Transverse colon (tissue), 4 donors: ENCODE data around the gene TENT5C. TPM values are rescaled to one million over a fixed set of nuclear protein-coding genes. Genes with fewer than 3 reads are reported as not detected.
A peak's percentile ranks its signal among the peaks of the same experiment; 100 is the strongest.

Source experiments
- DNase-seq: peaks from one replicate; pipeline ENCODE4 v3.0.0-alpha.2; 2019
- H3K27ac ChIP-seq, 4 donors: fragments of 200-600 bp; sonication (generic); 2 replicates each; pipeline ENCODE4 v1.5.1; 2016 to 2018; ENCODE audit warnings: inconsistent platforms in 4 of 4
- H3K27me3 ChIP-seq: fragments of 200-600 bp; sonication (generic); 2 replicates; pipeline ENCODE4 v1.5.1; 2017; ENCODE audit warnings: inconsistent platforms
- H3K36me3 ChIP-seq, 4 donors: fragments of 200-600 bp; sonication (generic); 2 replicates each; pipeline ENCODE4 v1.5.1; 2017 to 2019; ENCODE audit warnings: inconsistent platforms in 4 of 4
- H3K4me1 ChIP-seq, 4 donors: fragments of 200-600 bp; sonication (generic); 2 replicates each; pipeline ENCODE4 v1.5.1; 2017 to 2020; ENCODE audit warnings: inconsistent platforms in 4 of 4
- H3K4me3 ChIP-seq, 4 donors: fragments of 200-600 bp; sonication (generic); 1 replicate in 1 of 4; 2 replicates in 3 of 4; pipeline versions ENCODE4 v1.5.1 to v1.6.1; 2017 to 2019; ENCODE audit warnings: inconsistent platforms in 4 of 4
- H3K9me3 ChIP-seq, 2 donors: fragments of 200-600 bp; sonication (generic); 2 replicates each; pipeline ENCODE4 v1.5.1; 2017 to 2019; ENCODE audit warnings: inconsistent platforms in 2 of 2
- EP300 ChIP-seq: sonication (generic); formaldehyde crosslinking; IDR thresholded peaks from one replicate; pipeline ENCODE4 v1.6.1; 2017; ENCODE audit warnings: antibody characterized with exemption, low read depth
- POLR2A ChIP-seq: fragments of 450-650 bp; IDR thresholded peaks from one replicate; pipeline ENCODE4 v1.6.1; 2016; ENCODE audit warnings: antibody characterized with exemption, mild to moderate bottlenecking, moderate library complexity
- POLR2AphosphoS5 ChIP-seq, 3 donors: sonication (generic); formaldehyde crosslinking; IDR thresholded peaks; one replicate each; pipeline ENCODE4 v1.6.1; 2016; ENCODE audit warnings: antibody characterized with exemption in 3 of 3
- WGBS, 2 donors: methylation state at CpG; one replicate each; pipeline ENCODE4 v1.1.5; 2018; ENCODE audit warnings: low coverage in 1 of 2; 5-methylcytosine and 5-hydroxymethylcytosine counted together
- in situ Hi-C, 4 donors: fragments of 200-750 bp; cut with MboI; loops; one replicate each; pipeline versions ENCODE4 v1.15.0 to v1.15.1; 2017; ENCODE audit warnings: low sequenced_read_pairs in 3 of 4, low pct_ligation_motif_present in 1 of 4, low pct_unique_long_range_greater_than_20kb in 1 of 4
- intact Hi-C: fragments of 100-400 bp; cut with DNase I; formaldehyde crosslinking; loops from one replicate; pipeline ENCODE4 v1.15.1; 2023; ENCODE audit warnings: low total_unique reads
- total RNA-seq, 4 donors: library from RNA; depleted of rRNA; stranded (reverse); fragments of >200 nt; gene quantifications; one replicate each; pipeline ENCODE4 v1.1.0, GENCODE V29; 2016
- TF ChIP-seq, protein P1 (sequence below), 5 experiments: fragments of 200-600 bp in 3 of 5; fragments of 450-650 bp in 2 of 5; sonication (generic) in 3 of 5; IDR thresholded peaks; 1 replicate in 2 of 5; 2 replicates in 3 of 5; pipeline ENCODE4 v1.5.1; 2016 to 2017; ENCODE audit warnings: antibody characterized with exemption in 5 of 5, inconsistent platforms in 3 of 5, mild to moderate bottlenecking in 2 of 5, moderate library complexity in 1 of 5

The TENT5C gene
- total RNA-seq, 4 donors from 2014 or later = 3.4 to 30.8 (median 18.1) TPM

DNA sequence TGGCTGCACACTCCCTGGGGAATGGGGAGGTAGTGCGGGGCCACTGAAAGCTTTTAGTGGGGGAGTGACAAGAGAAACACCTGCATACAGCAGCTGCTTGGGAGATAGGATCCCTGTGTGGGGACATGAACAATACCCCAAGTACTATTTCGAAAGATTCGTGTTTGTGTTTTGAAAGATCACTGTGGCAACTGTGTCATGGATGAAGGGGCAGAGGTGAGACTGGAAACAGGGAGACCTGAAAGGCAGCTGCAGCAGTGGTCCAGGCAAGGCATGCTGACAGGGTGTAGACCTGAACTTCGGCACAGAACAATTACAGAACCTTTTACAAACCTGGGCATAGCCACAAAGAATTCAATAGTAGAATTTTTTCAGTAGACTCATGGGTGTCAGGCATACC lies 32.9 kb downstream of the TENT5C start:
- H3K4me1 ChIP-seq = no peaks in the 10 kb centered on the region
- H3K27me3 ChIP-seq = no peaks in the 10 kb centered on the region
- in situ Hi-C loops = no loop called here
- H3K9me3 ChIP-seq = no peaks in the 10 kb centered on the region
- H3K27ac ChIP-seq = peak overlapping the region in 2 of 4 donors; percentile 37 to 44
- H3K36me3 ChIP-seq = no peaks in the 10 kb centered on the region
- intact Hi-C loops = no loop called here
- WGBS, 2 donors = 72 to 76% methylated on average over 4 of the region's 4 CpGs
- TF ChIP-seq EP300 (no peak), POLR2AphosphoS5 (IDR thresholded peaks at IDR 0.05) (peak in 1 of 3 donors; percentile 60)
- peak; percentile 42 for DNase-seq
- no peak overlapping the region for H3K4me3 ChIP-seq

DNA sequence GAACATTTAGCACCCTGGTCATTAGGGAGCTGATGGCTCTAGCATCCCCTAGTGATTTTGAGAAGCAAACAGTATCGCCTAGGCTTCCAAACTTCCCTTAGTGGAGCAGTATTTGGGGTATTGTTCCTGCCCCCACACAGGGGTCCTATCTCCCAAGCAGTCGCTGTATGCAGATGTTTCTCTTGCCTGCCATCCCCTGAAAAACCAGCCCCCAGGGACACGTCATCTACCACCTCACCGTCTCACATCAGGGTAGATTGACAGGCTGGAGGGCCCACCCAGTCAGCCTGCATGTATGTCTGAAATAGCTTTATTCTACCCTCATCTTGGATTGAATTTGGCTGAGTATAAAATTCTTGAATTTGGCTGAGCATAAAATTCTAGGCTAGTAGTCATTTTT lies 33.9 kb downstream of the TENT5C start:
- intact Hi-C loops (no loop called here), in situ Hi-C loops (no loop called here)
- no peaks in the 10 kb centered on the region for H3K9me3 ChIP-seq
- no peak overlapping the region for H3K4me3 ChIP-seq
- DNase-seq = peak; percentile 2
- H3K36me3 ChIP-seq = no peaks in the 10 kb centered on the region
- TF ChIP-seq, protein P1, sequence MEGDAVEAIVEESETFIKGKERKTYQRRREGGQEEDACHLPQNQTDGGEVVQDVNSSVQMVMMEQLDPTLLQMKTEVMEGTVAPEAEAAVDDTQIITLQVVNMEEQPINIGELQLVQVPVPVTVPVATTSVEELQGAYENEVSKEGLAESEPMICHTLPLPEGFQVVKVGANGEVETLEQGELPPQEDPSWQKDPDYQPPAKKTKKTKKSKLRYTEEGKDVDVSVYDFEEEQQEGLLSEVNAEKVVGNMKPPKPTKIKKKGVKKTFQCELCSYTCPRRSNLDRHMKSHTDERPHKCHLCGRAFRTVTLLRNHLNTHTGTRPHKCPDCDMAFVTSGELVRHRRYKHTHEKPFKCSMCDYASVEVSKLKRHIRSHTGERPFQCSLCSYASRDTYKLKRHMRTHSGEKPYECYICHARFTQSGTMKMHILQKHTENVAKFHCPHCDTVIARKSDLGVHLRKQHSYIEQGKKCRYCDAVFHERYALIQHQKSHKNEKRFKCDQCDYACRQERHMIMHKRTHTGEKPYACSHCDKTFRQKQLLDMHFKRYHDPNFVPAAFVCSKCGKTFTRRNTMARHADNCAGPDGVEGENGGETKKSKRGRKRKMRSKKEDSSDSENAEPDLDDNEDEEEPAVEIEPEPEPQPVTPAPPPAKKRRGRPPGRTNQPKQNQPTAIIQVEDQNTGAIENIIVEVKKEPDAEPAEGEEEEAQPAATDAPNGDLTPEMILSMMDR (IDR thresholded peaks at IDR 0.05) = no peak
- TF ChIP-seq EP300 (no peak), POLR2AphosphoS5 (IDR thresholded peaks at IDR 0.05) (no peak), POLR2A (no peak)
- H3K4me1 ChIP-seq = no peaks in the 10 kb centered on the region
- H3K27me3 ChIP-seq = no peaks in the 10 kb centered on the region
- WGBS, 2 donors = 87% methylated on average over 4 of the region's 4 CpGs; no CpG with 5 or more reads in 1 of the 2 donors
- no peak overlapping the region for H3K27ac ChIP-seq

DNA sequence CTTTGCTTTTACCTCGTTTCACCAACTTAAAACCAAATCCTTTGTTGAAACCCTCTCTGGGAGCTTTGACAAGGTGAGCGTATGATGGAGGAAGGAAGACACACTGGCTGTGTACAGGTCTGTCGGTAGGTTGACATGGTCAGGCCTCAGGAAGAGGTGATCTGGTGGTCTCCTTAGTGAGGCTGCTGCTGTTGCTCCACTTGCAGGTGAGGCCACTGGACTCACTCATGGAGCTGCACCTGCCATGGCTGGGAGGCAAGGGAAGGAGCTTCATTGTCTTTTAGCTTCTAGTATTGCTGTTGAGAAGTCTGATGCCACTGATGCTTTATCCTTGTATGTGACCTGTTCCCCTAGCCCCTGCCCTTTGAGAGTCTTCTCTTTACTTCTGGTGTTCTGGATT lies 35.7 kb downstream of the TENT5C start:
- in situ Hi-C loops = no loop called here
- intact Hi-C loops = no loop called here
- TF ChIP-seq POLR2AphosphoS5 (IDR thresholded peaks at IDR 0.05) (no peak), POLR2A (no peak), EP300 (no peak)
- TF ChIP-seq, protein P1 (IDR thresholded peaks at IDR 0.05) = no peak
- WGBS, 2 donors = 89% methylated on average over 3 of the region's 3 CpGs; no CpG with 5 or more reads in 1 of the 2 donors
- DNase-seq = no peak
- Histone ChIP-seq H3K4me3 (no peak overlapping the region), H3K36me3 (no peaks in the 10 kb centered on the region), H3K27ac (peak overlapping the region in 1 of 4 donors; percentile 21), H3K9me3 (no peaks in the 10 kb centered on the region), H3K27me3 (no peaks in the 10 kb centered on the region), H3K4me1 (peaks cover 0 to 5% (median 2%) of the 10 kb centered on the region in 4 donors)

DNA sequence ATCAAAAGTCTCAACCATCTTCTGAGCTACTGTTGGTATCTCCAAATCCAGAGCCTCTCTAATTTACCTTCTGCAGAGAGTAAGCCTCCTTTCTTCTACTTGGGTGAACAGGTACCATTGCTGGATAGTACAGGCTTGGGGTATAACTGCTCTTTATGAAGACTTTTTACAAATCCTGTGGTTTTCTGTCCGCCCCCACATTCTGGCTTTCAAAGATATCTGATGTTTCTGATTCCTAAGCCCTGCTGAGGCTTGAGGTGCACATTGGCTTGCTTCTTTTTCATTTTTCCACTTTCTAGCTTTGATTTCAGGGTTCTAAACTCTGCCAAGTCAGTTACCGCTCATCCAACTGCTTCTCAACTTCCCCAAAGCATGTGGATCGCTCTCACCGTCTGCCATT lies 37.1 kb downstream of the TENT5C start:
- intact Hi-C loops (no loop called here), in situ Hi-C loops (no loop called here)
- no peak overlapping the region for H3K4me3 ChIP-seq
- H3K27ac ChIP-seq = peak overlapping the region in 1 of 4 donors; percentile 60
- no peaks in the 10 kb centered on the region for H3K27me3 ChIP-seq
- DNase-seq = peak; percentile 10
- H3K36me3 ChIP-seq = no peaks in the 10 kb centered on the region
- WGBS, 2 donors = 77 to 100% methylated on average over 3 to 4 of the region's 4 CpGs
- TF ChIP-seq, protein P1 (IDR thresholded peaks at IDR 0.05) = no peak
- TF ChIP-seq POLR2AphosphoS5 (IDR thresholded peaks at IDR 0.05) (no peak), EP300 (no peak), POLR2A (no peak)
- H3K9me3 ChIP-seq = no peaks in the 10 kb centered on the region
- peaks cover 0 to 11% (median 5%) of the 10 kb centered on the region in 4 donors for H3K4me1 ChIP-seq

DNA sequence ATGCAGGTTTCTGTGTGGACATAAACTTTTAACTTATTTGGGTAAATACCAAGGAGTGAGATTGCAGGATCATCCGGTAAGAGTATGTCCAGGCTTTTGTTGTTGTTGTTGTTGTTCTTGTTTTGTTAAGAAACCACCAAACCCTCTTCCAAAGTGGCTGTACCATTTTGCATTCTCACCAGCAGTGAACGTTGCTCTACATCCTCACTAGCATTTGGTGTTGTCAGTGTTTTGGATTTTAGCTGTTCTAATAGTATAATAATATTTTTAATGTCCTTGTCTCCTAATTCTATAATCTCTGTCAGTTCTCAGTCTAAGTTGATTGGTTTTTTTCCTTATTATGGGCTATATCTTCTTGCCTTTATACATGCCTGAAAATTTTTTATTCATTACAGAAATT lies 37.8 kb downstream of the TENT5C start:
- H3K27me3 ChIP-seq = no peaks in the 10 kb centered on the region
- H3K4me3 ChIP-seq = no peak overlapping the region
- H3K36me3 ChIP-seq = no peaks in the 10 kb centered on the region
- H3K4me1 ChIP-seq = peaks cover 0 to 11% (median 5%) of the 10 kb centered on the region in 4 donors
- H3K27ac ChIP-seq = peak overlapping the region in 2 of 4 donors; percentile 8 to 60
- no peak for DNase-seq
- intact Hi-C loops = no loop called here
- 73 to 86% methylated on average over 2 of the region's 2 CpGs for WGBS, 2 donors
- H3K9me3 ChIP-seq = no peaks in the 10 kb centered on the region
- TF ChIP-seq POLR2AphosphoS5 (IDR thresholded peaks at IDR 0.05) (no peak), EP300 (no peak), POLR2A (no peak)
- TF ChIP-seq, protein P1 (IDR thresholded peaks at IDR 0.05) = no peak
- in situ Hi-C loops = no loop called here
